H1 (cell line): ENCODE measurements around the gene DNAJB6. TPM values are rescaled to one million over a fixed set of nuclear protein-coding genes. Genes with fewer than 3 reads are reported as not detected.

Experiments
- CREB1 ChIP-seq: IDR thresholded peaks from 2 replicates; pipeline ENCODE4 v1.6.1; 2012; ENCODE audit warnings: inconsistent platforms
- HDAC6 ChIP-seq: IDR thresholded peaks from one replicate; pipeline ENCODE4 v1.7.1; 2012; ENCODE audit warnings: low read depth, mild to moderate bottlenecking, inconsistent platforms, low read length, moderate library complexity
- JUND ChIP-seq: IDR thresholded peaks from 2 replicates; pipeline ENCODE4 v1.6.1; 2011; ENCODE audit warnings: mild to moderate bottlenecking, improper control_type of control experiment, low read length
- TAF1 ChIP-seq: IDR thresholded peaks from 2 replicates; pipeline ENCODE4 v1.6.1; 2011; ENCODE audit warnings: mild to moderate bottlenecking, low read depth, low read length
- polyA plus RNA-seq, 7 experiments: library from polyadenylated mRNA; depleted of rRNA in 3 of 7; stranded (reverse) in 5 of 7; unstranded in 2 of 7; fragments of >200 nt in 5 of 7; fragments of 200-250 nt in 2 of 7; gene quantifications; 1 replicate in 5 of 7; 2 replicates in 1 of 7; 4 replicates in 1 of 7; pipeline versions ENCODE4 v1.2.1 to v1.2.3, GENCODE V29; 2011 to 2013; ENCODE audit warnings: missing spikeins in 2 of 7, mixed read lengths in 2 of 7
- total RNA-seq: library from RNA; stranded (reverse); fragmentation: NEBNext Ultra II Directional; extraction: Animal tissue kit (Norgen Biotek cat#: 25700); gene quantifications from 2 replicates; pipeline ENCODE4 v1.2.1, GENCODE V29; 2021

The DNAJB6 gene
- total and polyA plus RNA-seq, 2 of the 8 experiments (the other 6 are each of a cell fraction or from before 2014, with no cell fraction given) = 166 to 295 TPM

- TF ChIP-seq CREB1 (no peak), HDAC6 (no peak), JUND (no peak), TAF1 (no peak)
- TF ChIP-seq, all 59 proteins: peak for 0
These were observed 42.0 kb upstream of the DNAJB6 start (continued) for GRCh38 chr7:157294773-157295172.
